Neutrophil (primary cell): ENCODE results near the gene DCC.

ENCODE experiments used
- H3K27ac ChIP-seq: fragments of 200-600 bp; sonication (generic); 2 replicates; pipeline ENCODE4 v1.5.1; 2016; ENCODE audit warnings: mild to moderate bottlenecking, moderate library complexity
- H3K27me3 ChIP-seq: fragments of 200-600 bp; sonication (generic); 2 replicates; pipeline ENCODE4 v1.6.0; 2016; ENCODE audit warnings: mild to moderate bottlenecking
- H3K36me3 ChIP-seq: fragments of 200-600 bp; sonication (generic); 2 replicates; pipeline ENCODE4 v1.5.1; 2017
- H3K4me1 ChIP-seq, 2 experiments: fragments of 200-600 bp in 1 of 2; sonication (generic) in 1 of 2; 1 replicate in 1 of 2; 2 replicates in 1 of 2; pipeline versions ENCODE4 v1.5.1 to v1.6.1; 2013 to 2016; ENCODE audit warnings: low read depth in 1 of 2, low read length in 1 of 2, mild to moderate bottlenecking in 1 of 2, moderate library complexity in 1 of 2; ENCODE audit not compliant: control insufficient read depth in 1 of 2, insufficient read depth in 1 of 2
- H3K4me3 ChIP-seq, 2 experiments: fragments of 200-600 bp in 1 of 2; sonication (generic) in 1 of 2; 1 replicate in 1 of 2; 2 replicates in 1 of 2; pipeline ENCODE4 v1.5.1; 2013 to 2016; ENCODE audit warnings: low read depth in 1 of 2, low read length in 1 of 2, mild to moderate bottlenecking in 1 of 2, moderate library complexity in 1 of 2
- H3K9me3 ChIP-seq: fragments of 200-600 bp; sonication (generic); 2 replicates; pipeline ENCODE4 v1.5.1; 2016
- CTCF ChIP-seq: fragments of 200-600 bp; sonication (generic); IDR thresholded peaks from 2 replicates; pipeline ENCODE4 v1.5.1; 2016; ENCODE audit warnings: antibody characterized with exemption

The DCC gene

GRCh38 chr18:53169346-53169745 is 829.3 kb downstream of the DCC start:
- H3K36me3 ChIP-seq, result no peaks in the 10 kb centered on the region
- TF ChIP-seq CTCF, result no peak
- no peak overlapping the region for H3K27ac ChIP-seq
- no peak overlapping the region for H3K4me3 ChIP-seq
- no peaks in the 10 kb centered on the region for H3K27me3 ChIP-seq
- H3K4me1 ChIP-seq, result no peaks in the 10 kb centered on the region
- no peaks in the 10 kb centered on the region for H3K9me3 ChIP-seq

GRCh38 chr18:53191634-53192033 is 851.6 kb downstream of the DCC start:
- Histone ChIP-seq H3K4me3 (no peak overlapping the region), H3K36me3 (no peaks in the 10 kb centered on the region), H3K27ac (no peak overlapping the region), H3K9me3 (no peaks in the 10 kb centered on the region), H3K4me1 (no peaks in the 10 kb centered on the region), H3K27me3 (no peaks in the 10 kb centered on the region)
- no peak for TF ChIP-seq CTCF

DNA sequence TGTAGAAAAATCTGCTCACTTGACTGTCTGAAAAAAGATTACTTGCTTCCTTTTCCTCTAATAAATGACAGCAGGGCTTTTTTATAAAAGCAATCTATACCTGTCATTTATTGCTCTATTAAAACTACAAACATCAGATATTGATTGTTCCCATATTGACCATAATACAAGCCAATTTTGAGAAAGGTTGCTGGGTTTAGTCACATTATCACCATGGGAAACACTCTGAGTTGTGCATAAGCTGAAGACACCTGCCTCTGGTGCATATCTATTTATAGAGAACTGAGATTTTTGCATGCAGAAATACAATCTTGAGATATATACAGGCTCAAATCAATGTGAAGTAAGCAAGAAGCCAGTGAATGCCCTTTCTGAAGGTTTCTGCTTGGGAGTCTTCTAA is 853.9 kb downstream of the DCC start:
- no peak for TF ChIP-seq CTCF
- H3K9me3 ChIP-seq, result no peaks in the 10 kb centered on the region
- no peaks in the 10 kb centered on the region for H3K27me3 ChIP-seq
- H3K4me1 ChIP-seq, result no peaks in the 10 kb centered on the region
- no peak overlapping the region for H3K4me3 ChIP-seq
- H3K36me3 ChIP-seq, result no peaks in the 10 kb centered on the region
- no peak overlapping the region for H3K27ac ChIP-seq

DNA sequence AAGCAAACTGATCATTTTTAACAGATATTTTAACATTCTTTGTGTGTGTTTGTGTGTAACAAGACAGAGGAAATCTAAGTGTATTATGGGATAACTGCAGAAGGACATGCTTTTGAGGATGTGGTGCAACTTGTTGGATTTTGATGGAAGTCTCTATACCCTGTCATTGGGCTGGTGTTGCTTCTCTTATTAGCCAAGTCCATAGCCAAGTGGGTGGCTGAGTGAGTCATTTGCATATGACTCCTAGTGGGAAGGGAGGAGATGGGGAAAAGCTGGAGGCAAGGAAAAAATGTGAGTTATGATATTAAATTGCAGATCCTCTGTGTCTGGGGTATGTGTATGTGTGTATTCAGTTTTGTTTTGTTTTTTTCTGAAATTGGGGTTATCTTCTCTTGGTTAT is 879.9 kb downstream of the DCC start:
- no peaks in the 10 kb centered on the region for H3K27me3 ChIP-seq
- H3K4me1 ChIP-seq, result no peaks in the 10 kb centered on the region
- no peaks in the 10 kb centered on the region for H3K36me3 ChIP-seq
- no peaks in the 10 kb centered on the region for H3K9me3 ChIP-seq
- no peak overlapping the region for H3K4me3 ChIP-seq
- no peak overlapping the region for H3K27ac ChIP-seq
- TF ChIP-seq CTCF, result no peak

DNA sequence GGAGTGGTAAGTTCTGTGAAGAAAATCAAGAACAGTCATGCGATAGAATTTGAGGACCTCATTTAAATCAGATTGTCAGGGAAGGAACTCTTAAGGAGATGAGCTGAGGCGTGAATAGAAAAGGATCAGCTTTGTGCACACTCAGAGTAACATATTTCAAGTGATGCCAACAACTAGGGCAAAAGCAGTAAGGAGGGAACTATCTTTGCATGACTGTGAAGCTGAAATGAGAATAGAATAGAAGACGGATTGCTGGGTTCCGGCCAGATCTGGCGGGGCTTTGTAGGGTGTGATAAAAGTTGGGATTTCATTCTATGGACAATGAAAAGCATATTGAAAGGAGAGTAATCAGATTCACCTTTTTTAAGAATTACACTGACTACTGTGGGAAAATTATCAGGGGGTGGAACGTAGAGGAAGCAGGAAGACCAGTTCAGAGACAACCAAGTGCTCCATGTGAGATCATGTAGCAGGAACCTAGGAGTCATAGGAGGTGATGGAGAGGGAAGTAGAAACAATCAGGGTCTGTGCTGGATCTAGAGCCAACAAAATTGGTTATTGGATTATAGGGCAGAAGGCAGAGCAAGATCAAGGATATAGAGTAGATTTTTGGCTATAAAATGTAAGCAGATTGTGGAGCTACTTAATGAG is 884.3 kb downstream of the DCC start:
- H3K4me3 ChIP-seq, result no peak overlapping the region

More for the DNA sequence above, 884.3 kb downstream of the DCC start:
- Histone ChIP-seq H3K27me3 (no peaks in the 10 kb centered on the region), H3K36me3 (no peaks in the 10 kb centered on the region), H3K4me1 (no peaks in the 10 kb centered on the region), H3K27ac (no peak overlapping the region), H3K9me3 (no peaks in the 10 kb centered on the region)
- no peak for TF ChIP-seq CTCF
